ENCODE data around the gene ITPR2.

The ITPR2 gene

GRCh38 chr12:26378711-26379110, 454.3 kb downstream of the ITPR2 start:
- H3K4me3 ChIP-seq (ENCODE audit: control insufficient read depth, low read depth, low read length), result no peak overlapping the region
- TF ChIP-seq CTCF (conservative IDR thresholded peaks at IDR 0.05; ENCODE audit: control insufficient read depth, insufficient read depth, low read depth, low read length), result no peak
- DNase-seq (ENCODE audit: low read depth), result no peak

- DNase-seq (ENCODE audit: low read depth), result peak; percentile 9
- no peak for TF ChIP-seq CTCF (conservative IDR thresholded peaks at IDR 0.05; ENCODE audit: control insufficient read depth, insufficient read depth, low read depth, low read length)
- no peak overlapping the region for H3K4me3 ChIP-seq (ENCODE audit: control insufficient read depth, low read depth, low read length)
Measured at GRCh38 chr12:26374934-26375680, 457.9 kb downstream of the ITPR2 start.

- TF ChIP-seq CTCF (conservative IDR thresholded peaks at IDR 0.05; ENCODE audit: control insufficient read depth, insufficient read depth, low read depth, low read length), result no peak
- H3K4me3 ChIP-seq (ENCODE audit: control insufficient read depth, low read depth, low read length), result no peak overlapping the region
- peak; percentile 14 for DNase-seq (ENCODE audit: low read depth)
Measured at GRCh38 chr12:26373606-26374495, 459.1 kb downstream of the ITPR2 start.

GRCh38 chr12:26372866-26373265, 460.1 kb downstream of the ITPR2 start:
- no peak overlapping the region for H3K4me3 ChIP-seq (ENCODE audit: control insufficient read depth, low read depth, low read length)
- no peak for TF ChIP-seq CTCF (conservative IDR thresholded peaks at IDR 0.05; ENCODE audit: control insufficient read depth, insufficient read depth, low read depth, low read length)
- DNase-seq (ENCODE audit: low read depth), result no peak

GRCh38 chr12:26370098-26370497, 462.9 kb downstream of the ITPR2 start:
- H3K4me3 ChIP-seq (ENCODE audit: control insufficient read depth, low read depth, low read length), result no peak overlapping the region
- no peak for TF ChIP-seq CTCF (conservative IDR thresholded peaks at IDR 0.05; ENCODE audit: control insufficient read depth, insufficient read depth, low read depth, low read length)
- no peak for DNase-seq (ENCODE audit: low read depth)

- no peak for TF ChIP-seq CTCF (conservative IDR thresholded peaks at IDR 0.05; ENCODE audit: control insufficient read depth, insufficient read depth, low read depth, low read length)
- H3K4me3 ChIP-seq (ENCODE audit: control insufficient read depth, low read depth, low read length), result no peak overlapping the region
- peak; percentile 94 for DNase-seq (ENCODE audit: low read depth)
Measured at GRCh38 chr12:26369588-26369987, 463.4 kb downstream of the ITPR2 start.

All from fibroblast of mammary gland (primary cell).